GM12874 (cell line): ENCODE measurements around the gene S1PR5.

Experiments used
- TF ChIP-seq, protein P1 (sequence below): IDR thresholded peaks from 2 replicates; pipeline ENCODE4 v1.5.1; 2011; ENCODE audit warnings: low read depth, mild to moderate bottlenecking, control low read depth, low read length, moderate library complexity; ENCODE audit not compliant: insufficient read depth

Gene S1PR5

DNA sequence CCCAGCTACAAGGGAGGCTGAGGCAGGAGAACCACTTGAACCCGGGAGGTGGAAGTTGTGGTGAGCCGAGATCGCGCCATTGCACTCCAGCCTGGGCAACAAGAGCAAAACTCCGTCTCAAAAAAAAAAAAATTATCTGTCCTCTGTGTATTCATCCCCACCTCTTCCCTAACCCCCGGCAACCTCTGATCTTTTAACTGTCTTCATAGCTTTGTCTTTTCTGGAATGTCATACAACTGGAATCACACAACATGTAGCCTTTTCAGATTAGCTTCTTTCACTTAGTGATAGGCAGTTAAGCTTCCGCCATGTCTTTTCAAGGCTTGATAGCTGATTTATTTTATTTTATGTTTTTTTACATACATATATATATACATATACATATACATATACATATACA lies 8.4 kb upstream of the S1PR5 start:
- TF ChIP-seq, protein P1, sequence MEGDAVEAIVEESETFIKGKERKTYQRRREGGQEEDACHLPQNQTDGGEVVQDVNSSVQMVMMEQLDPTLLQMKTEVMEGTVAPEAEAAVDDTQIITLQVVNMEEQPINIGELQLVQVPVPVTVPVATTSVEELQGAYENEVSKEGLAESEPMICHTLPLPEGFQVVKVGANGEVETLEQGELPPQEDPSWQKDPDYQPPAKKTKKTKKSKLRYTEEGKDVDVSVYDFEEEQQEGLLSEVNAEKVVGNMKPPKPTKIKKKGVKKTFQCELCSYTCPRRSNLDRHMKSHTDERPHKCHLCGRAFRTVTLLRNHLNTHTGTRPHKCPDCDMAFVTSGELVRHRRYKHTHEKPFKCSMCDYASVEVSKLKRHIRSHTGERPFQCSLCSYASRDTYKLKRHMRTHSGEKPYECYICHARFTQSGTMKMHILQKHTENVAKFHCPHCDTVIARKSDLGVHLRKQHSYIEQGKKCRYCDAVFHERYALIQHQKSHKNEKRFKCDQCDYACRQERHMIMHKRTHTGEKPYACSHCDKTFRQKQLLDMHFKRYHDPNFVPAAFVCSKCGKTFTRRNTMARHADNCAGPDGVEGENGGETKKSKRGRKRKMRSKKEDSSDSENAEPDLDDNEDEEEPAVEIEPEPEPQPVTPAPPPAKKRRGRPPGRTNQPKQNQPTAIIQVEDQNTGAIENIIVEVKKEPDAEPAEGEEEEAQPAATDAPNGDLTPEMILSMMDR, result no peak

DNA sequence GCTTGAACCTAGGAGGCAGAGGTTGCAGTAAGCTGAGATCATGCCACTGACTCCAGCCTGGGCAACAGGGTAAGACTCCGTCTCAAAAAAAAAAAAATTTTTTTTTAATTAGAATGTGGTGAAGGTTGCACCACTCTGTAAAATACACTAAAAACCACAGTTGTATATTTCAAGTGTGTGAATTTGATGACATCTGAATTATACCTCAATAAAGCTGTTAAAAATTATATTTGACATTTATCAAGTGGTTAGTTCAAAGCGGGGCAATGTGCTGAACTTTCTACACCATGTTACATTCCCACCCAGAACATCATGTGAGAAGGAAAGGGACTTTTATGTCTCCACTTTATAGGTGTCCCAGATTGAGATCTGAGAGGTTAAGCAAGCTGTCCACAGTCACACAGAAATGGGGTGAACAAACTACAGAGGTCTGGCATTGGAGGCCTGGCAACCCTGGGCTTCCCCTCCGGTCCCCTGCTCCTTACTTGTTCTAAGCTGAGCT lies 5.9 kb upstream of the S1PR5 start:
- TF ChIP-seq, protein P1, result no peak

- TF ChIP-seq, protein P1, result no peak
Observed at GRCh38 chr19:10521461-10522171, 4.4 kb upstream of the S1PR5 start.

DNA sequence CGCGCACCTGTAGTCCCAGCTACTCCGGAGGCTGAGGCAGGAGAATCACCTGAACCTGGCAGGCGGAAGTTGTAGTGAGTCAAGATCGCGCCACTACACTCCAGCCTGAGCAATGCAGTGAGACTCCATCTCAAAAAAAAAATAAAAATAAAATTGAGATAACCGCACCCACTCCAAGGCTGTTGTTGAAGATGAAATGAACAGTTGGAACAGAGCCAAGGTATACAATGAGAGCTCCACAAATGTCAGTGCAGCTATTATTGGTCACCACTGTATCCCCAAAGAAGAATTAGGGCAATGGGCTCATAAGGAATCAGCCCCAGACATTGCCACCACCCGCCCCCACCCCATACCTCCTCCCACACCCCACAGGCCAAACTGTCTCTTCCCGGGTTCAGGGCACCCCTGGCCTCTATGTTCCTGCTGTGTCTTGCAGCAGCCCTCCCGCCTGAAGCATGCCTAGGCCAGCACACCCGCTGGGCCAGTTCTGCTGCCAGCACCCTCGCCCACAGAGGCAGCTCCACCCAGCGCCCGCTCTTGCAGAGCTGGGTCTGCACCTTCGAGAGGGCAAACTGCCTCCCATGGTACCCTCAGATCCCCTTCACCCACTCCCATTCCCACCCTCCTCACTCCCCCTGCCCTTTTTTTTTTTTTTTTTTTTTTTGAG lies 3.5 kb upstream of the S1PR5 start:
- TF ChIP-seq, protein P1, result no peak

DNA sequence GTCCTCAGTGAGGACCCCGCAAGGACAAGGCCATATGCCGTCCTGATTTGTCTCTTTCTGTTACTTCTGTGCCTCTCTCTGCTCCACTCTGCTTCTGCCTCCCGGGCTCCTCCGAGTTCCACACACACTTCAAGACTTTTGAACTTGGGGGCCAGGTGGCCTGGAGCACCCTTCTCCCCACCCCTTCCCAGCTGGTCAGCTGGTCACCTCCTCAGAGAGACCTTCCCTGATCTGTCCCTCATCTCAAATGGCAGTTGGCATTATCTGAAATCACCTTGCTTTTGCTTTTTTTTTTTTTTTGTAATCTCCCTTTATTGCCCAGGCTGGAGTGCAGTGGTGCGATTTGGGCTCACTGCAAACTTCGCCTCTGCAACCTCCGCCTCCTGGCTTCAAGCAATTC lies 2.2 kb upstream of the S1PR5 start:
- TF ChIP-seq, protein P1, result no peak

DNA sequence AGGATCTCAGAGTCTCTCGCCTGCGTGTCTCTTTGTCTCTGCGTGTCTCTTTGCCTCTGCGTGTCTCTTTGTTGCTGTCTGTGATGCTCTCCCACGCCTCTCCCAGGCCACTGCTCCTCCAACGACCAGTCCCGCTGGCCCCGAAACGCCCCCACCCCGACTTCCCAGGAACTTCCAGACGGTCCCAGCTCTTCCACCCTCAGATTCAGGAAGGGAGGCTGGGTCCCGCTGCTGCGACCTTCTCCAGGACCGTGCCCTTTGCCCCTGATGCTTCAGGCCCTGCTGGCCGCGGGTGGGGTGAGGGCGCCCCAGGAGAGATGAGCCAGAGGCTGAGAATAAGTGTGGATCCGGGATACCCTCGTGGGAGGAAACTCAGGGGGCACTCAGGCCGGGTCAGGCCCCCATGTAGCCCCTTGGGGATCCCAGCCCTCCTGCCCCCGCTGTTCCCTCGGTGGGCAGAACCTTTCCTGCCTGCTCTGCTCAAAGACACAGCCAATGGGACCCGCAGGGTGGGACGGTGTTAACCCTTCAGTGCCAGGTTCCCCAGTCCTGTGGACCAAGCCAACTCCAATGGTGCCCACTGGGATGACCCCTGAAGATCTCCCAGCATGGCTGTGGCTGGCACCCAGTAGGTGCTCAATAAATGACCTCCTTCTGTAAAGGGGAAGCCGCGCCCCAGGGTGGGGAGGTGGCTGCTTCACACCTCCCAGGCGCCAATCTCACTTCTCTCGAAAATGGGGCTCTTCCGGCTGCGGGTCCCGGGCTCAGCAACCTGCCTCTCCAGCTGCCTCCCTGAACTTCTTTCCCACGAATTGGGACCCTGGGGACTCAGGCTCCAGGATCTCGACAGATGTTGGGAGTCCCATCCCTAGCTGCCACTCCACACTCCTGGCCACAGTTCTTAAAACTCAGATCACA lies 1.5 kb upstream of the S1PR5 start:
- TF ChIP-seq, protein P1, result no peak
